Fibroblast of upper back skin (primary cell): ENCODE data around the gene FCN2.

ENCODE experiments used
- DNase-seq: peaks from one replicate; pipeline ENCODE4 v3.0.0-alpha.2; 2013

Gene FCN2

DNA sequence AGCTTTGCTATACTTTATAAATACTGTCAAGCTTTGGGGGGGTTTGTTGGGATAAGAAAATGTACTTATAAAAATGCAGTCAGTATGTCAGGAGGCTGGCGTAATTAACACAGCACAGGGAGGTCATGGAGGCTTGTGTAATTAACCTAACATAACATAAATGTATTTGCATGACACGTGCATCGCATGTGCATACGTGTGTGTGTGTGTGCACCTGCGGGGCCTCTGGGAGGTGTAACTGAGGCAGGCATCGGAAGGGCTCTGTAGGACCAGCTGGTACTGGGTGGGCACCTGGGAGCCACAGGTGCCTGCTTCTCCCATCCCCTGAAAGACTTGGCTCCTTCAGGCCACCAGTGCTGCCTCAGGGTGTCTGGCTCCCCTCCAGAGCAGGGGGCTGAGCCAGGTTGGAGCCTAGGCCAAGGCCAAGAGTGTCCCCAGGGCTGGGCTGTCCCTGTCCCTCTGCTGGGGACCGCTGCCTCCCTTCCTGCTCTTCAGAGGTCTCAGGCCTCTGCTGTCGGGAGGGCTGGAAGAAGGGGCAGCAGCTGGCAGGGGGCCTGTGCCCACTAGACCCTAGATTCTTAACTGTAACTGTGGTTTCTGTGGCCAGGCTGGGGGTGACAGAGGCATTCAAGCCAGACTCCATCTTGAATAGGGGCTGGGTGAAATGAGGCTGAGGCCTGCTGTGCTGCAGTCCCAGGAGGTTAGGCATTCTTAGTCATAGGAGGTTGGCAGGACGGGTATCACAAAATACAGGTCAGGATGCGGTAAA, 9.0 kb downstream of the FCN2 start:
- no peak for DNase-seq

DNA sequence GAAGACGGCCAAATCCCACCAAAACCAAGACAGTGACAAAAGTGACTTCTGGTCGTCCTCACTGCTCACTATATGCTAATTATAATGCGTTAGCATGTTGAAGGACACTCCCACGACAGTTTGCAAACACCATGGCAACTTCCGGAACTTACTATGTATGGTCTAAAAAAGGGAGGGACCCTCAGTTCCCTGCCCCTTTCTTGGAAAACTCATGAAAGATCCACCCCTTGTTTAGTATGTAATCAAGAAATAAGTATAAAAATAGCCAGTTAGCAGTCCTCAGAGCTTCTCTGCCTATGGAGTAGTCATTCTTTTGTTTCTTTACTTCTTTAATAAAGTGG, 9.5 kb downstream of the FCN2 start:
- DNase-seq = no peak

GRCh38 chr9:134891053-134891452, 10.4 kb downstream of the FCN2 start:
- DNase-seq = no peak

DNA sequence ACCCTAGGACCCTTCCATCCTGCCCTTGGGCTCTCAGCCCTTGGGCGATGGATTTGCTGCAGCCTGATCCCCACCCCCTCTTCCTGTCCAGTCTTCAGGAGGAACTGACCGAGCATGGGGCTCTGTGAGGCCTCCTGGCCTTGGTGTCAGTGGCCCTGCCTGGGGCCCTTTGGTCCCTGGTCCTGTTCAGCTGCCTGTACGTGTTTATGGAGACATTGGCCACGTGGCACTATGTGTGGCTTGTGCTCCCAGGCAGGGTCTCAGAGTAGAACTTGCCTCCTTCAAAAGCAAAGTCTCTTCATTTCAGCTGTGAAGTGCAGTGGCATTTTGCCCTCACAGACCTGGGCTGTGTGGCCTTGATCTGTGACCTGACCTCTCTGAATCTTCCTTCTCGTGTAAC, 11.1 kb downstream of the FCN2 start:
- no peak for DNase-seq

DNA sequence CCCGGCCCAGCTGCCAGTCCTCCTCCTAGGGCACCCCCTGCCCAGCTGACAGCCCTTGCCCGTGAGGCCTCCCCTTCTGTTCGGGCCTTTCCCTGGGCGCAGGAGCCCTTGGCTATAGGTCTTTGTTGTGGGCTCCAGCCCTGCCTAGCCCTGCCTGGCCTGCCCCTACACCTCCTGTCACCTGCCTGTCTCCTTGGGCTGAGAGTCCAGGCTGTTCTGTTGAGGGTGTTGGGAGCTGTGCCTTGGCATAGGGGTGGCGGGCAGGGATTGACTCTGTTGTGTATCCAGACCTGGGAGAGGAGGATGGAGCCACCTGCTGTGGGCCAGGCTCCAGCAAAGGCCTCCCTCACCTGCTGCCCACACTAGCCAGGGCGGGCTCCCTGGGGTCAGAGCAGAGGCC, 11.6 kb downstream of the FCN2 start:
- no peak for DNase-seq

DNA sequence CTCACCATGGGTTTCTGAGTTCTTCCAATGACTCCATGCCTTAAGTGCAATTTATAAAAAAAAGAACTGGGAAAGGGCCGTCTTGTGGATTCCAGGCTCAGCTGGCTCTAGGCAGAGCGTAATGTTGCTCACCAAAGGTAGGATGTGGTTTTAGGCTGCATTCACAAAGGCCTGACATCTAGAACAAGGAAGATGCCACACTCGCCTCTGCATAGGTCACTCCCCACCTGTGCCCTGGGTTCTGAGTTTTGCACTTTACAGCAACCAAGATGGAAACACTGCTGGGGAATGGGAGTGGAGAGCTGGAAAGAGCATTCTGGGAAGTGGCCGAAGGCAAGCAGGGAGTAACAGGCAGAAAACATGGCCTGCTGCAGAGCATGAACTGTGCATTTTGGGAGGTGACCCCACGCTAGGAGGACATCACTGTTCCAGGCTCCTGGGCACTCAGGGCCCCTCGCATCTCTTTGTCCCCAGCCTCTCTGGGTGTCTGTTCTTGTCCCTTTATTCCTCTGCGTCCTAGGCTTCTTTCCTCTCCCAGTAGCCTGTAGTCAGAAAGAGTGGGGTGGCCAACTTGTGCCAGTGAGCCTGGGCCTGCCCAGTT, 12.3 kb downstream of the FCN2 start:
- no peak for DNase-seq

DNA sequence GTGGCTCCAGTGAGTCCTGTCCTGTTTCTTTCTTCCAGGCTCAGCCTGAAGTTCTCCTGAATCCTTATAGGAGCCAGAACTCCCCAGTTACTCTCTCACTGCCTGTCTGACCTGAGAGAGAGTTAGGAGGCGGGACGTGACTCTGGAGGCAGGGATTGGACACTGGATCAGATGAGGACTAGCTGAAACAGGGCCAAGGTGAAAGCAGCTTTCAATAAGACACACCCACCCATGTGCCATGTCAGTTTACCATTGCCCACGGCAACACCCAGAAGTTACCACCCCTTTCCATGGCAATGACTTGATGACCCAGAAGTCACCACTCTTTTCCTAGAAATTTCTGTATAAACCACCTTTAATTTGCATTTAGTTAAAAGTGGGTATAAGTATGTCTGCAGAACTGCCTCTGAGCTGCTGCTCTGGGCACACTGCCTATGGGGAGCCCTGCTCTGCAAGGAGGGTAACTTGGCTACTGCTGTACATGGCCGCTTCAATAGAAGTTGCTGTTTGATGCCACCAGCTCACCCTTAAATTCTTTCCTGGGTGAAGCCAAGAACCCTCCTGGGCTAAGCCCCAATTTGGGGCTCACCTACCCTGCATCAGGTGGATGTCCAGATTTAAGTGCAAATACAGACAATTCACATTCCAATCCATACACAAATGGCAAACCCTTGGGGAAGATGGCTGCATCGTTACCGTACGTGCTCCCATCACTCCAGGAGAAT, 13.7 kb downstream of the FCN2 start:
- no peak for DNase-seq

- DNase-seq = no peak
Observed at GRCh38 chr9:134895097-134895496, 14.5 kb downstream of the FCN2 start.

DNA sequence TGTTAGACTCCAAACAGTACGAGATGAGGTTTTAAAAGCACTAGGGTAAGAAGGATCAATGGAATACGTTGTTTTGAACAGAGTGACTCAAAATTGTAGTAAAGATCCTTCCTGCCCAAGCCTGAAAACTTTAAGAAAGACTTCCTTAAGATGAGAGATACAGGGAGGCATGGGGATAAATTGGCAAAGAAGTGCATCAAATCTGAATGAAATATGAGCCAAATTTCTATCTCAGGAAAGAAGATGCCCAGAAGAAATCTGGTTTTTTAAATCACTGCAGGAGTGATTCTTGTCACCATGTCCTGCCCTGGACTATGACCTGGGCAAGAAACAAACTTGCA, 14.9 kb downstream of the FCN2 start:
- no peak for DNase-seq

DNA sequence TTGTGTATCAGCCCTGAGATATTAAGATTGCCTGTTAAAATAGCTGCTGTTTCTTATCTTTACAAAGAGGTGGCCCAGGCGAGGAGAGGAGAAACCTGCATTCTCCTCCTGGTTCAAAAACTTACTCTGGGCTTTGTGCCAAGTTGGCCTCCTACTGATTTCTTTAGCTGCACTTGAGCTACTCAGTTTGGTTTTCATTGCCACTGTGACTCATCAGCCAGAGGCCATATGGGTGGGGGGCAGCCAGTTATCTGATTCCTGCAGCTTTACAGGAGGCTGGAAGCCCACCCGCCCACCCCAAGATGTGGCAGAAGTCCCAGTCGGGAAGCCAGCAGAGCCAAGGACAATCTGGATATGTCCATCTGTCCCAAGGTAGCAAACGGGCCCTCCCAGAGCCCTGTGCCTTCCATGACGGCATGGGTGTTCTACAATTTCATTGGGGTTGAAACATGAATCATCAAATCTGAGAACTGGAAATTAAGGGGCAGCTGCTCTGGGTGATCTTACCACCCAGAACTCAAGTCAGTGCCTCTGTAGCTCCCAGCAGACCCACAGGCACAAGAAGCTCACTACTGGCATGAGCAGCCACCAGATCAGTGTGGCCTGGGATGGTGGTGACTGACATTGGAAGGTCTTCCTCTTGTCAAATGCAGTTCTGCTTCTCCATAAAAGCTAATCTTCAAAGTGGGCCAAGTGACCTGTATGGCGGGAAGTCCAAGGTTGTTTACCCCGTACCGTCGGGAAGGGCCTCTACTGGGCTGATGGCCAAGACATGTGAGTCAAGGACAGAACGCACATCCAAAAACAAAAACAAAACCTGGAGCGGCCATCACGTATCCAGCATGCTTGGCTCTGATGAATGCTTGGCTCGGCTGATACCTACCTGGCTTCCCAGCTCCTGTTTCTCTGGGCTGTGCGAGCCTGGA, 15.6 kb downstream of the FCN2 start:
- peak; percentile 83 for DNase-seq

GRCh38 chr9:134896834-134897583, 16.4 kb downstream of the FCN2 start:
- DNase-seq = no peak

- no peak for DNase-seq
Observed at GRCh38 chr9:134897584-134898170, 17.1 kb downstream of the FCN2 start.

DNA sequence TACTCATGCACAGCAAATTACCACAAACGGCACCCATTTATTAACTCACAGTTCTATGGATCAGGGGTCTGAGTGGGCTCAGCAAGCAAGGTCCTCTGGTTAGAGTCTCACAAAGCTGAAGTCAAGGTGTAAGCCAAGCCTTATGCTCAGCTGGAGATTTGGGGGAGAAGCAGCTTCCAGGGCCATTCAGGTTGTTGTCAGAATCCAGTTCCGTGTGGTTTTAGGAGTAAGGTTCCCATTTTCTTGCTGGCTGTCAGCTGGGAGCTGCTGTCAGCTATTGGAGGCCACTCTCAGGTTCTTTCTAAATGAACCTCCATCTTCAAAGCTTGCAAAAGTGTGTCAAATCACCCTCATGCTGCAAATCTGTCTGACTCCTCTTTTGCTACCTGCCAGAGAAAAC, 17.7 kb downstream of the FCN2 start:
- no peak for DNase-seq

- no peak for DNase-seq
Observed at GRCh38 chr9:134899168-134899567, 18.6 kb downstream of the FCN2 start.

DNA sequence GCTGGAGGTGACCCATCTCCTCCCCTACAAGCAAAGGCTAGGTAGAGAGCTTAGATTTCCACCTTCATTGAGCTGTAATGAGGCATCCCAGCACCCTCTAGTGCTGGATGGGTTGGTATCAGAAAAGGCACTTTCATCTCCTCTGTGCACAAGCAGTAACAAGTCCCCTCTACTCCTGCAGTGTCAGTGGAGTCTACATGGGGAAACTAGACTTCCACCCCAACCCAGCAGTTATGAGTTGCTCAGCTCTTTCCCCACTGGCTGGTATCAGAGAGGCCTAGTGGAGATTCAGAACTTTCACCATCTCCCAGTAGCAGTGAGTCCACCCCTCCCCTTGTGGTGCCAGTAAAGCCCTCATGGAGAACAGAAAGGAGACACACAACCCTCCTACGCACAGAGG, 19.2 kb downstream of the FCN2 start:
- DNase-seq = no peak

GRCh38 chr9:134902936-134903335, 22.3 kb downstream of the FCN2 start:
- no peak for DNase-seq

DNA sequence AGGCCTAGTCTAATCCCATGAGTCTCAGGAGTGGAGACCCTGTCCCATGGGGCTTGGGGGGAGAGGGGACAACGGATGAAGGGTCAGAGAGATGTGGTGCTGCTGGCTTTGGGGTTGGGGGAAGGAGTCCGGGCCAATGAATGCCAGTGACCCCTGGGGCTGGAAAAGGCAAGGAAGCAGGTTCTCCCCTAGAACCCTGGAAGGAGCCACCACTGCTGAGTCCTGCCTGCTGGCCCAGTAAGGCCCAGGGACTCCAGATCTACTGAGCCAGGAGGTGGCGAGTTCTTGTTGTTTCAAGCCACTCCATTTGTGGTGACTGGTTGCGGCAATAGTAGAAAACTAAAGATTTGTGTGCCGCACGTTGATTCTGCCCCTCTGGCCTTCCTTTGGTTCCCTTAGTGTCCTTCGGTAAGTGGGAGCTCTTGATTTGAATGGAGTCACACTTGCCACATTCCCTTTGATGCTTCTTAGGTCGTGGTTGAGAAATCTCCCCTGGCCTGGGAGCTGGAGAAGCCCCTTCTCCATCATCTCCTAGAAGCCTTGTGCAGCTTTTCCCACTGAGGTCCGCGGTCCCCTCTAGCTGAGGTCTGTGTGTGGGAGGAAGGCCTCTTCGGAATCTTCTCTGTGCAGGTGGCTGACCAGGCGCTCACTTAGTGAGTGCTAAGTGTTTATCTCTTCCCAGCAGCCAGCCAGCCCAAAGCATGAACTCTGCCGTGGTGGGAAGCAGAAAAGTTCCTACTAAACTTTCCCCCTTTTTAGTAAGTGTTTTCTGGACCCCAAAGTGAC, 28.1 kb downstream of the FCN2 start:
- no peak for DNase-seq

GRCh38 chr9:134909511-134910481, 29.2 kb downstream of the FCN2 start:
- DNase-seq = no peak

DNA sequence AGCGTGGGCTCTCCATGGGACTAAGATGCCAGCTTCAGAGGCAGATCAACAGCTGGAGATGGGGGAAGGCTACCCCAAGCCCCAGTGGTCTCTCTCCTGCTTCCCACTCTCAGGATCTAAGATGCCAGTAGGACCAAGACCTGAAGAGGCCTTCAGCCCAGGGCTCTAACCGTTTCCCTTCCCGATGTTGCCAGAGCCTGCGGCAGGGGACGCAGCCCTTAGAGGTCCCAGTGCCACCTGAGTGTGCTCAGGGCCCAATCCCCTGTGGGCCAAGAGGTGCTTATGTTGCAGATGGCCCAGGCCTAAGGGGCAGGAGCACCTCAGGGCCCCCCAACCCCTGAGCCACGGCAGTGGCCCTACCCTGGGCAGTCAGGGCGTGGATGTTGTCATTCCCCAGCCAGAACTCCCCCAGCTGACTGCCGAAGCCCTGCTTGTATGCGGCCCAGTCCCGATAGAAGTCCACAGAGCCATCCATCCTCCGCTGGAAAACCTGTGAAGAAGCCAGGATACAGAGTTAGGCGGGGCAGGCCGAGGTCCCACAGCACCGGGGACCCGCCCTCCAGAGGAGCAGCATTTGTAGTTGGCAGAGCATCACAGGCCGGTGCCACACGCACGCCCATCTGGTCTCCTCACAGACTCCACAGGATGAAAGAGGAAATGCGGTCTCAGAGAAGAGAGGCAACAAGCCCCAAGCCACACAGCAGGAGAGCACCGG, 31.7 kb downstream of the FCN2 start:
- DNase-seq = no peak
